GM19351 (cell line): ENCODE measurements around the gene MRPL18.
"Not testable (repeated sequence)": the region's sequence is repeated elsewhere in the genome, so short reads cannot be mapped to it uniquely, and the experiment has no call there.

Experiments
- ATAC-seq: cut with Tn5 transposase; IDR thresholded peaks from one replicate; pipeline ENCODE4 v1.9.1; 2021; ENCODE audit warnings: mild to moderate bottlenecking, moderate library complexity; ENCODE audit not compliant: unreplicated experiment

The MRPL18 gene

GRCh38 chr6:159790149-159790955 is at the start of gene MRPL18:
TSS of gene MRPL18 (plus strand) at chr6:159790467. CDS start at chr6:159790588, 121 bp downstream.
- peak; percentile 81 for ATAC-seq

GRCh38 chr6:159742165-159742564 is 48.1 kb upstream of the MRPL18 start:
- no peak for ATAC-seq

GRCh38 chr6:159745081-159745480 is 45.2 kb upstream of the MRPL18 start:
- no peak for ATAC-seq

GRCh38 chr6:159746759-159747158 is 43.5 kb upstream of the MRPL18 start:
- ATAC-seq: no peak

- ATAC-seq: not testable (repeated sequence)
Observed at GRCh38 chr6:159748127-159748526, 42.1 kb upstream of the MRPL18 start.

- no peak for ATAC-seq
Observed at GRCh38 chr6:159751448-159751847, 38.8 kb upstream of the MRPL18 start.

GRCh38 chr6:159753081-159753872 is 37.0 kb upstream of the MRPL18 start:
- no peak for ATAC-seq

- no peak for ATAC-seq
Observed at GRCh38 chr6:159754401-159754800, 35.9 kb upstream of the MRPL18 start.

- no peak for ATAC-seq
Observed at GRCh38 chr6:159754959-159755914, 35.0 kb upstream of the MRPL18 start.

GRCh38 chr6:159756508-159756907 is 33.8 kb upstream of the MRPL18 start:
- ATAC-seq: no peak

GRCh38 chr6:159758031-159759001 is 32.0 kb upstream of the MRPL18 start:
- ATAC-seq: no peak

- ATAC-seq: no peak
Observed at GRCh38 chr6:159759645-159760044, 30.6 kb upstream of the MRPL18 start.

- ATAC-seq: no peak
Observed at GRCh38 chr6:159760602-159761057, 29.6 kb upstream of the MRPL18 start.

- peak; percentile 0 for ATAC-seq
Observed at GRCh38 chr6:159761129-159761872, 29.0 kb upstream of the MRPL18 start.

GRCh38 chr6:159761873-159762680 is 28.2 kb upstream of the MRPL18 start, which contains the start of gene ACAT2:
TSS of gene ACAT2 (plus strand) at chr6:159762045. CDS start at chr6:159762088, 43 bp downstream.
- peak; percentile 93 for ATAC-seq

- peak; percentile 11 for ATAC-seq
Observed at GRCh38 chr6:159762681-159763293, 27.5 kb upstream of the MRPL18 start.

- ATAC-seq: no peak
Observed at GRCh38 chr6:159766906-159767305, 23.4 kb upstream of the MRPL18 start.
